ENCODE data around the gene LARP1. TPM values are rescaled to one million over a fixed set of nuclear protein-coding genes. Genes with fewer than 3 reads are reported as not detected.

LARP1 gene
- polyA plus RNA-seq, 1 donor (not counting 4 experiments of a cell fraction or from before 2014, with no cell fraction given) = 65.6 TPM

GRCh38 chr5:154740957-154741356, 14.2 kb upstream of the LARP1 start:
- H3K9me3 ChIP-seq (ENCODE audit: control insufficient read depth, low read depth, low read length) = no peaks in the 10 kb centered on the region
- FAIRE-seq = peak; percentile 13
- H3K4me2 ChIP-seq (ENCODE audit: control insufficient read depth, extremely low read depth, insufficient read depth, low read depth, low read length) = no peak overlapping the region
- no peak for DNase-seq (ENCODE audit: low read depth, low spot score)
- no peaks in the 10 kb centered on the region for H3K79me2 ChIP-seq (ENCODE audit: control insufficient read depth, insufficient read depth, low read length)
- H3K9me1 ChIP-seq (ENCODE audit: control insufficient read depth, extremely low read depth, insufficient read depth, low read length) = peaks cover 2% of the 10 kb centered on the region
- peak overlapping the region; percentile 20 for H2AFZ ChIP-seq (ENCODE audit: control insufficient read depth, low read length)
- no peaks in the 10 kb centered on the region for H4K20me1 ChIP-seq (ENCODE audit: control insufficient read depth, extremely low read depth, insufficient read depth, low read length)
- H3K9ac ChIP-seq (ENCODE audit: control insufficient read depth, extremely low read depth, insufficient read depth, low read length) = no peak overlapping the region
- H3K4me1 ChIP-seq (ENCODE audit: control insufficient read depth, extremely low read depth, insufficient read depth, low read length) = no peaks in the 10 kb centered on the region
- no peaks in the 10 kb centered on the region for H3K27me3 ChIP-seq (ENCODE audit: control insufficient read depth, extremely low read depth, insufficient read depth, low read length)
- TF ChIP-seq EZH2 (IDR thresholded peaks at IDR 0.05; ENCODE audit: low read length) = no peak
- TF ChIP-seq, protein P1, sequence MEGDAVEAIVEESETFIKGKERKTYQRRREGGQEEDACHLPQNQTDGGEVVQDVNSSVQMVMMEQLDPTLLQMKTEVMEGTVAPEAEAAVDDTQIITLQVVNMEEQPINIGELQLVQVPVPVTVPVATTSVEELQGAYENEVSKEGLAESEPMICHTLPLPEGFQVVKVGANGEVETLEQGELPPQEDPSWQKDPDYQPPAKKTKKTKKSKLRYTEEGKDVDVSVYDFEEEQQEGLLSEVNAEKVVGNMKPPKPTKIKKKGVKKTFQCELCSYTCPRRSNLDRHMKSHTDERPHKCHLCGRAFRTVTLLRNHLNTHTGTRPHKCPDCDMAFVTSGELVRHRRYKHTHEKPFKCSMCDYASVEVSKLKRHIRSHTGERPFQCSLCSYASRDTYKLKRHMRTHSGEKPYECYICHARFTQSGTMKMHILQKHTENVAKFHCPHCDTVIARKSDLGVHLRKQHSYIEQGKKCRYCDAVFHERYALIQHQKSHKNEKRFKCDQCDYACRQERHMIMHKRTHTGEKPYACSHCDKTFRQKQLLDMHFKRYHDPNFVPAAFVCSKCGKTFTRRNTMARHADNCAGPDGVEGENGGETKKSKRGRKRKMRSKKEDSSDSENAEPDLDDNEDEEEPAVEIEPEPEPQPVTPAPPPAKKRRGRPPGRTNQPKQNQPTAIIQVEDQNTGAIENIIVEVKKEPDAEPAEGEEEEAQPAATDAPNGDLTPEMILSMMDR (optimal IDR thresholded peaks at IDR 0.05 in 1 of 3, IDR thresholded peaks at IDR 0.05 in 1 of 3, conservative IDR thresholded peaks at IDR 0.05 in 1 of 3; ENCODE audit: extremely low read depth in 1 of 3, insufficient read depth in 2 of 3, low read length in 3 of 3) = no peak
- H3K36me3 ChIP-seq (ENCODE audit: control insufficient read depth in 2 of 2, extremely low read depth in 1 of 2, insufficient read depth in 2 of 2, low read length in 2 of 2) = no peaks in the 10 kb centered on the region
- dilution Hi-C loops (cut with MboI; ENCODE audit: extremely low pct_ligation_motif_present, low sequenced_read_pairs) = no loop called here
- H3K4me3 ChIP-seq (ENCODE audit: control insufficient read depth in 2 of 3, extremely low read depth in 1 of 3, insufficient read depth in 2 of 3, low read depth in 1 of 3, low read length in 3 of 3) = no peak overlapping the region
- H3K27ac ChIP-seq (ENCODE audit: control insufficient read depth, insufficient read depth, low read length) = no peak overlapping the region

GRCh38 chr5:154741415-154741814, 13.8 kb upstream of the LARP1 start:
- no peak overlapping the region for H3K4me2 ChIP-seq (ENCODE audit: control insufficient read depth, extremely low read depth, insufficient read depth, low read depth, low read length)
- peaks cover 2% of the 10 kb centered on the region for H3K9me1 ChIP-seq (ENCODE audit: control insufficient read depth, extremely low read depth, insufficient read depth, low read length)
- H3K9ac ChIP-seq (ENCODE audit: control insufficient read depth, extremely low read depth, insufficient read depth, low read length) = no peak overlapping the region
- no peaks in the 10 kb centered on the region for H3K9me3 ChIP-seq (ENCODE audit: control insufficient read depth, low read depth, low read length)
- DNase-seq (ENCODE audit: low read depth, low spot score) = no peak
- FAIRE-seq = no peak
- H2AFZ ChIP-seq (ENCODE audit: control insufficient read depth, low read length) = peak overlapping the region; percentile 20
- no peak overlapping the region for H3K4me3 ChIP-seq (ENCODE audit: control insufficient read depth in 2 of 3, extremely low read depth in 1 of 3, insufficient read depth in 2 of 3, low read depth in 1 of 3, low read length in 3 of 3)
- H3K36me3 ChIP-seq (ENCODE audit: control insufficient read depth in 2 of 2, extremely low read depth in 1 of 2, insufficient read depth in 2 of 2, low read length in 2 of 2) = no peaks in the 10 kb centered on the region
- TF ChIP-seq, protein P1 (optimal IDR thresholded peaks at IDR 0.05 in 1 of 3, IDR thresholded peaks at IDR 0.05 in 1 of 3, conservative IDR thresholded peaks at IDR 0.05 in 1 of 3; ENCODE audit: extremely low read depth in 1 of 3, insufficient read depth in 2 of 3, low read length in 3 of 3) = no peak
- no peak overlapping the region for H3K27ac ChIP-seq (ENCODE audit: control insufficient read depth, insufficient read depth, low read length)
- H3K79me2 ChIP-seq (ENCODE audit: control insufficient read depth, insufficient read depth, low read length) = no peaks in the 10 kb centered on the region
- dilution Hi-C loops (cut with MboI; ENCODE audit: extremely low pct_ligation_motif_present, low sequenced_read_pairs) = no loop called here
- H3K27me3 ChIP-seq (ENCODE audit: control insufficient read depth, extremely low read depth, insufficient read depth, low read length) = no peaks in the 10 kb centered on the region
- no peaks in the 10 kb centered on the region for H4K20me1 ChIP-seq (ENCODE audit: control insufficient read depth, extremely low read depth, insufficient read depth, low read length)
- H3K4me1 ChIP-seq (ENCODE audit: control insufficient read depth, extremely low read depth, insufficient read depth, low read length) = no peaks in the 10 kb centered on the region
